GM21737 (cell line): ENCODE measurements around the gene TRPC4.
"Not testable (repeated sequence)": the region's sequence is repeated elsewhere in the genome, so short reads cannot be mapped to it uniquely, and the experiment has no call there.

Experiments
- ATAC-seq: cut with Tn5 transposase; IDR thresholded peaks from one replicate; pipeline ENCODE4 v1.9.1; 2021; ENCODE audit warnings: mild to moderate bottlenecking, moderate library complexity; ENCODE audit not compliant: unreplicated experiment

TRPC4 gene

DNA sequence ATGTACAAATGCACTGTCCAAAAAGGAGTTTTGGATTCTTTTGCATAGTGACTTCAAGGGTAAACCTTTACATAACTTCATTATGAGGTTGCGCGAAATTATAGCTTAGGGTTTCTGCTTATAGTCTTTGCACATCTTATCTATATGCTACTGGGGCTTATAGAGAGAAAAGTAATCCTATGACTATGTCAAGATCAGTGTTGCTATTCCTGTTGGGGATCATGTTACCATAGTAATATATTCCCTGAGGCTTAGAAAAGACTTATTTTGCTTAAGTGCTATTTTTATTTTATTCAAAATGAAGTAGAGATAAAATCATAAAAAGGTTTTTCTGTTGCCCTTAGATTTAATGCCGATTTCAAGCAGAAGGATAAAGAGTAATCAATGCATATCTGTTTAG, 256.3 kb downstream of the TRPC4 start:
- no peak for ATAC-seq

DNA sequence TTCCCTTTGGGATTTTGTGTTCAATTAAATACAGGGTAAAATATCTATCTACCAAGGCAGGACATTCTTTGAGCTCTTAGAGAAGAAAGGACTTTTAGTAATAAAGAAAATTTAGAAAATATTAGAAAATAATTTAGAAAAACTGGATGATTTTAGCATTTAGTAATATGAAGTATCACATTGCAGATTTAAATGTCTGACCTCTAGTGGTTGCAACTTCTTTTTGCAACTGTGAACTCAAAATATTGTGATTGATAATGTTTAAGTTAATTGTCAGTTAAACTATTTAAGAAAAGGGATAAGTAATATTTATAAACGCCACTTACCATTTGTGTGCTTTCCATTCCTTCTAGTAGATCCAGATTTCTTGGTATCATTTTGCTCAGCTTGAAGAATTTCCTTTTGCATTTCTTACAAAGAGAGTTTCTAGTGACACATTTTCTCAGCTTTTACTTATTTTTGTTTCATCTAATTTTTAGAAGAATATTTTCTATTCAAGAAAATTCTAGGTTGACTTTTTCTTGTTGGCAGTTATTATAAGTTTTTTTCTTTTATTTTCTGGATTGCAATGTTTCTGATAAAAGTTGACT, 260.7 kb downstream of the TRPC4 start:
- no peak for ATAC-seq

DNA sequence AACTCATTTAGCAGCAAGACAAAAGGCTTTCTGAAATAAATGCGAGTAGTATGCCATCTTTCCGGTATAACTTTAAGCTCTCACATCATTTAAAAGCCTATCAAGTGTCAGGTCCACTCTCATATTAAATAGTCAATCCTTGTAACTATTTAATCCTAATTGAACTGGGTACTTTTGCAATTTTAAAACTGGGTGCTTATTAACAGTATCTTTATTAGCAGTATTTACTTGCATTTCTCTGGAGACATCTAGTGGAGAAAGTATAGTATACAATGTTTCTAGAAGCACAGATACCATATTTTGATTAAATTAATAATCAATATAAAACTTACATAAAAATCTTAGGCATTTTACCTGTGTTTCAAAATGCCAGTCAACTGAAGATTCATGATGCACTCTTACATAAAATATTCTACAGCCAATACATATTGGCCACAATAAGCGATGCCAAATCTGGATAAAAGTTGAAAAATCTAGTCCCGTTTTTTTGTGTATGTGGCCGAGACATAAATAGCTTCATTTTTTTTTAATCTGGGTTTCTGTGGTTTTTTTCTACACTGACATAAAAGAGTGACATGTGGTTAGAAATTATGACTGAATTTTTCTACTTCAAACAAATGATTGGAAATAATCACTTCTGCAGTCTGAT, 266.7 kb downstream of the TRPC4 start:
- no peak for ATAC-seq

DNA sequence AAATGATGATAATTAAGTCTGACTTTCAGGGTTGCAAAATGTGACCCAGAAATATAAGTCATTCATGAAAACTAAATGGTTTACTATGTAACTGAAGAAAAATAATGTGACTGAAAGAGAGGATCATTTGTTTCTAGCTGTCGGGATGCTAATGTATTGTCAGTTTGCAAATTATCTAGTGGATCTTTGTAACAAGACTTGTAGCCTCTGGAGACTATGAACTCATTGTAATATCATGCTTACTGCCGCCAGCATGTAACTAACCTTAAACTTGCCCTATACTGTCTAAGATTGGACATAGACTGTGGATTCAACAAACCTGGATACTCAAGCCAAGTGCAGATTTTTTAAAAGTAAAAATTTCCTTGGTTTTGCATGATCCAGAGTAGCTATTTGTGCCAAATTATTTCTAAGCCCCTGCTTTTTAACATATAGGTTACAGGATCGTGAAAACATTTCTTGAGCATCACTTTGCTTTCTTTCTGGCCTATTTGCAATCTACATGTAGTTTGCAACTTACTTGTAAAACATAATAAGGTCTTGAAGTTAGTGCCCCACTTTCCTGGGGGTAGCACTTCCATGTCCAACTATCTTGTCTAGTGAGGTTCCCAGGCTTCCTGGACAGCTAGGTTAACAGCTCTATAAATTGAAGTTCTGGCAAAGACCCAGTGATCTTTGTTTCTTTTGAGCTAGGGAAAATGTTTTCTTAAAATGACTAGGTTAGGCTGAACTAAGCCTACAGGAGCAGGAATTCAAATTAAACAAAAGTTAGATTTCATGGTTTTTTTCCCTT, 267.7 kb downstream of the TRPC4 start:
- no peak for ATAC-seq

DNA sequence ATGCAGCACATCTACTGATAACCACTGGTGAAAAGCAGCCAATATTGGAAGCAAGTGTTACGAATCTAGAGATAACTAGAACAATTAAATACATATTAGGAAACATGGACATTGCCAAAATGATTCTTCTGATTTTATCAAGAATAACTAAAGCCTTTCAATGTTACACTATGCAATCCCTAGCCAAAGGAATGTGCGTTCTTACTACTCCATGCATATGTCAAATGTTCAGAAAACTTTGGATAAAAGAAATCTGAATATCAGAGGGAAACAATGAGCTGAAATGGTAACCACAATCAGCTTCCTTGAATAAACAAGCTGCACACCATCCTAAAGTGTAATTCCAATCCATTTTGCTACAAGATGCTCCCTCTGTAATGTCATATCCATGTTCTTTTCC, 270.1 kb downstream of the TRPC4 start:
- no peak for ATAC-seq

DNA sequence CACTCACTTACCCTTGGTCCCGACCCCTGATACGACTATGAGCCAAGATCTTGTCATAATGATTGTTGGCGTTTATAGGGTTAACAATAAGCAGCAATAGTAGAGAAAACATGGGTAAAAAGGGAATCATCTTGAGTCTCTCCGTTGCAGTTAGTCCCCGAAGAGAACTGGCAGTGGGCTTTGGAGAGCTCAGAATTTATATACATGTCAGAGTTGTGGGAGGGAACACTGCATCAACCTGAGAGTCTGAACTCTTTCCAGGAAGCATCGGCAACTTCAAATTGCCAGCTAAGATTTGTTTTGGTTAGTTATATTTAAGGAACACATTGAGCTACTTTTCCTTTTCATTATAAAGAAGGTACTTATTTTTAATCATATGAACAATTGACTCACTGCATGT, 271.0 kb downstream of the TRPC4 start, which contains the start of gene POSTN:
Gene POSTN (minus strand): TSS at position 172 of the 400 bp plus-strand sequence. CDS start 42 bp downstream, at position 130.
- ATAC-seq = no peak

DNA sequence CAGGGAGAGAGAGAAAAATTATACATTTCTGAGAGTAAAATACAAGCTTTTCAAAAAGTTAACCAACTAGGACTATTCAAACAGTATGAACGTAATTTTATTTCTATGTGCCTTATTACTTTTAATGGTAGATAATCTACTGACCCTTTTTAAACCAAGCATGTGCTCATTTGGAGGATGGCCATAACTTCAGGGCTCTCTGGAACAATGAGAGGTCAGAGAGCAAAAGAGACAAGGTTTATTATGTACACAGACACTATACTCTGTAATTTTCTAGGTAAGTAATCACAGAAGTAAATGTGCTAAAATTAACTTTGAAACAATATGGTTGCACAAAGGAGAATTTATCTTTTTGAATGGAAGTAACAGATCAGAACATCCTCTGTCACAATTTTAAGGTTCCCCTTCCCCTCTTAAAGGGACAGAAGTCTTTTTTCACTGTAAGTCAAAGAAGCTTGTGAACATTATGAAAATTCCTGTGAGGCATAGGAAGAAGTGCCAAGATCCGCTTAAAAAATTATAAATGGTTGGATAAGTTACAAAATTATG, 272.0 kb downstream of the TRPC4 start:
- no peak for ATAC-seq

DNA sequence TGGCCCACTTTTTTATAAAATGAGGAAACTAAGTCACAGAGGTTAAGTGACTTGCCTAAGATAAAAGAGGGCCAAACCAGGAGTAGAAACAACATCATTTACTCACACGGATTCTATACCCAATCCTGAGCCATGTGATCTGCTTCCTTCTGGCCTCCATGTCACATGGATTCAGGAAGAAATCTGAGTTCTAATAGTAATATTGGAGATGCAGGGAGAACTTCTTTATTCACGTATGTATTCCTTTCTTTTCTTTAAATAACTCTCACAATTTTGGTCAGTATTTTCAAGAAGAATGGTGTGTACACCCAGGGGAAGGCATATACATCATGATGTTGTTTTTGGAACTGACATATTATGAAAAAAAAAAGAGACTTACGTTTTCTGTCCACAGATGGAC, 272.8 kb downstream of the TRPC4 start:
- no peak for ATAC-seq

DNA sequence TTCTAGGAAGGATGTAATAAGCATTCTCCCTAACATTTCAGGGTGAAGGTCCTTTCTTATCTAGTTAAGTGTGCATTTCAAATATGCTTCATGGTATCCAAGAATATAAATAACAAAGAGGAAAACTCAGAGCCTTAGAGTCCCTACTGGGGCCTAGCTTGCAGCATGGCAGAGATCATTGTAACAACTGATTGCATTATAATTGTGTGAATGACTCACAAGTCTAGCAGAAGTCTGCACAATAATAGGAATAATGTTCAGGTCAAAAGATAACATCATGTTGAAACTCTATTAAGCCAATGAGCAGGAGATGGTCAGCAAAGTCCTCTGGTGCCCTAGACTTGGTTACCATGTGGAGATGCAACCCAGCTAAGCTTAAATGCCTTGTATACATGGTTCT, 274.4 kb downstream of the TRPC4 start:
- ATAC-seq = no peak

DNA sequence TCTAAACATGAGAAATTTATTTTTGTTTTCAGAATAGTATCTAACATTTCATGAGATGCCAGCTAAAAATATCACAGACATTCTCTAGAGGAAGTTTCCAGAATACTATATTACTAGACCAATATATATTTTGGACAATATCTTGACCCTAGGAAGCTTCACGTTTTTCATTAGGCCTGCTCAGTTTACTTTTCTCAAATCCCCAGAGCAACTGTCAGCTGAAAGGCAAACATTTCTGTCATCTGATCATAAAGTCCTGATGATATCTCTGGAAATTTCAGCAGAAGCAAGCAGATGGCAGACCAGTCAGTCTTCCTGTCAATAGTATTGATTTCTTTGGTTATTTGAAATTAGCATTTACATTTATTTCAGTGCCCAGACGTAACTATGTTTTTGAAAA, 275.0 kb downstream of the TRPC4 start:
- ATAC-seq = no peak

DNA sequence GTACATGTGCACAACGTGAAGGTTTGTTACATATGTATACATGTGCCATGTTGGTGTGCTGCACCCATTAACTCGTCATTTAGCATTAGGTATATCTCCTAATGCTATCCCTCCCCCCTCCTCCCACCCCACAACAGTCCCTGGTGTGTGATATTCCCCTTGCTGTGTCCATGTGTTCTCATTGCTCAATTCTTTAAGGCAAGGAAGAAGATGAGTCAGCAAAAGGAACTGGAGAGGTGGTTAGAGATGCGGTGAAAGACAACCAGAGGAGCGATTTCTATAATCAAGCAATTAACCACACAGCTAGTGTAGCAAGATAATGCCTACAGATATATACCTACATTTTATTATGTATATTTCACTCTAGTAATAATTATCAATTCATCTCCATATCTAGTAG, 280.2 kb downstream of the TRPC4 start:
- ATAC-seq = not testable (repeated sequence)

DNA sequence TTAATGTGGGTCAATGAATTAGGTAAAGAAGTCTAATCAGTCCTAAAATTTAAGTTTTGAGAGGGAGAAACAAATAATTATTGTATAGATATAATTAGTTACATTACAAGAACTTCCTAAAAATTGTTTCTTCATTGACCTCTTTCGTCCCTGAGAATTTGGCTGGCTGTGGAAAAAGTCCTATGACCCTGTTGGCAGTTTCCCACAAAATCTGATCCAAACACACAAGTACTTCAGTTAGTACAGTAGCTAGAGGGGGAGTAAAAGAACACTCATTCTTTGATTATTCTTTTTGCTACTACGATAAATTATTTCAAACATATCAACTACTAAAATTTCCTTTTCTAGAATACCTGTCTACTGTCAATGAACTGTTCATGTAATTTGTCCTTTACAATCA, 282.3 kb downstream of the TRPC4 start:
- ATAC-seq = no peak
